GM11168 (cell line): ENCODE data around the gene ANKRD63.

Source experiments
- in situ Hi-C: fragments of 300-500 bp; cut with MboI; formaldehyde crosslinking; loops from one replicate; pipeline ENCODE4 v1.12.0; 2022; ENCODE audit warnings: low sequenced_read_pairs; ENCODE audit not compliant: unreplicated experiment

The ANKRD63 gene

GRCh38 chr15:40282869-40283614 is at the start of gene ANKRD63:
Gene ANKRD63, minus strand, starts transcription at chr15:40283064. Its CDS starts 478 bp downstream, at chr15:40282586.
- in situ Hi-C loops = no loop called here

GRCh38 chr15:40332113-40332781 is 49.4 kb upstream of the ANKRD63 start:
- in situ Hi-C loops = loop anchor here (25.0 kb wide), 1 partner anchor 430 kb away; the partner anchor contains the start of genes C15orf62, GCHFR and RMDN3

- in situ Hi-C loops = loop anchor here (25.0 kb wide), 1 partner anchor 431 kb away; the partner anchor contains the start of genes C15orf62, GCHFR and RMDN3
These were observed 48.8 kb upstream of the ANKRD63 start for GRCh38 chr15:40331637-40332036.

DNA sequence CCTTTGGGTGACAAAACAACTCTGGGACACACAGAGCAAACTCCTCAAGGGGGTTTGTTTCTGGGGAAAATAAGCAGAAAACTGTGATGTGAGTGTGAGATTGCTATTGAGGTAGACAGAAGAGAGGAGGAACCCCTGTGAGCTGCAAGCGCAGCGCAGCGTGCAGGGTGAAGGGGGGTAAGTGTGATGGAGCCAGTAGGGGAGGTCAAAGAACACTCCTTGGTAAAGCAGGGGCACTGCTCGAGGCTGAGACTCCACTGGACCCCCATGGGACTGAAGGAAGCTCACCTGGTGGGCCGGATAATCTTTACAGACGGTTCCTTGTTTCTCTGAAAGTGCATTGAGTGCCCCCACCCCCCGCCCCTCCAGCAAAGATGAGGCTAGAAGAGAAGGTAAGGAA is 48.2 kb upstream of the ANKRD63 start:
- in situ Hi-C loops = loop anchor here (25.0 kb wide), 1 partner anchor 431 kb away; the partner anchor contains the start of genes C15orf62, GCHFR and RMDN3

- in situ Hi-C loops = loop anchor here (25.0 kb wide), 1 partner anchor 432 kb away; the partner anchor contains the start of genes C15orf62, GCHFR and RMDN3
These were observed 47.5 kb upstream of the ANKRD63 start for GRCh38 chr15:40330368-40330836.

- in situ Hi-C loops = loop anchor here (25.0 kb wide), 1 partner anchor 432 kb away; the partner anchor contains the start of genes C15orf62, GCHFR and RMDN3
These were observed 46.9 kb upstream of the ANKRD63 start for GRCh38 chr15:40329804-40330203.

DNA sequence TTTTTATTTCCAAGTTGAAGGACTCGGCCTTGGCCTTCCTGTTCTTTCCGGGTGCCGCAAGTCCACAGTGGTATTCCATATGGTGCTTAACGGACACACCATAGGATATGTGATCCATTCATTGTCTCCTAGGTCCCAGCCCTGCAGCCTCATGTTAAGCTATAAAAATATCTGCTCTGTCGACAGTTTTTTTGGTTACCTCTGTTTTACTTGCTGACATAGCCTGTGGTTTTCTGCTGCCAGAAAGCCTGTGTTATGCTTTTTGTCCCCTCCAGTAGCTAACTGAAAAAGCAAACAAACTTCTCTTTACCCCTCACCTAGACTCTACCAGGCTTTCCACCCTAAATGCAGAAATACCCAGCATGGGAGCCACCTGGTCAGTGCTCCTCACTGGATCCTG is 45.9 kb upstream of the ANKRD63 start:
- in situ Hi-C loops = loop anchor here (25.0 kb wide), 1 partner anchor 434 kb away; the partner anchor contains the start of genes C15orf62, GCHFR and RMDN3

GRCh38 chr15:40328176-40328575 is 45.3 kb upstream of the ANKRD63 start:
- in situ Hi-C loops = loop anchor here (25.0 kb wide), 1 partner anchor 434 kb away; the partner anchor contains the start of genes C15orf62, GCHFR and RMDN3

GRCh38 chr15:40327457-40327856 is 44.6 kb upstream of the ANKRD63 start:
- in situ Hi-C loops = loop anchor here (25.0 kb wide), 1 partner anchor 435 kb away; the partner anchor contains the start of genes C15orf62, GCHFR and RMDN3

- in situ Hi-C loops = loop anchor here (25.0 kb wide), 1 partner anchor 437 kb away; the partner anchor contains the start of genes C15orf62, GCHFR and RMDN3
These were observed 42.8 kb upstream of the ANKRD63 start for GRCh38 chr15:40325700-40326099.

DNA sequence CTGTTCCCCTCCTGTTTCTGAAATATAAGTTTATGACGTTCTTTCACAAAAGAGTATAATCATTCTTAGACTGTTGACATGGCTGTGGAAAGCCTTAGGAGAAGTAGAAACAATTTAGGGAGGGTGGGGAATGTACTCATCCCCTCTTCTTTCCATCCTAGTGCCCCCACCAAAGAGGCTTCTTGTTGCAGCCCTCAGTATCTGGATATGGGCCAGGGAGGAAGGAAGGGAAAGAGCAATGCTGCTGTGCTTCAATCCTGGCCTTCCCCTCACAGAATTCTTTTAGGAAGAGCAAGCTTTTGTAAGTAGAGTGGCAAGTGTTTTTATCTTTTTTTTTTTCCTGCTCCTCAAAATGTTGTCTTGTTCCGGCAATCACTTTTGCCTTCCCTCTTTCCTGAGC is 42.3 kb upstream of the ANKRD63 start:
- in situ Hi-C loops = loop anchor here (25.0 kb wide), 1 partner anchor 437 kb away; the partner anchor contains the start of genes C15orf62, GCHFR and RMDN3

- in situ Hi-C loops = loop anchor here (5.0 kb wide), 1 partner anchor 37 kb away; no protein-coding TSS in a partner anchor
These were observed 41.4 kb upstream of the ANKRD63 start for GRCh38 chr15:40323953-40324937.

GRCh38 chr15:40323239-40323952 is 40.5 kb upstream of the ANKRD63 start, which contains the start of gene INAFM2:
Gene INAFM2, plus strand, starts transcription at chr15:40323692. Its CDS starts 364 bp downstream, at chr15:40324056.
- in situ Hi-C loops = loop anchor here (5.0 kb wide), 1 partner anchor 36 kb away; no protein-coding TSS in a partner anchor

GRCh38 chr15:40322531-40323238 is 39.8 kb upstream of the ANKRD63 start:
- in situ Hi-C loops = loop anchor here (5.0 kb wide), 1 partner anchor 35 kb away; no protein-coding TSS in a partner anchor

- in situ Hi-C loops = loop anchor here (5.0 kb wide), 1 partner anchor 34 kb away; no protein-coding TSS in a partner anchor
These were observed 38.1 kb upstream of the ANKRD63 start for GRCh38 chr15:40320931-40321371.

- in situ Hi-C loops = loop anchor here (5.0 kb wide), 1 partner anchor 33 kb away; no protein-coding TSS in a partner anchor
These were observed 37.5 kb upstream of the ANKRD63 start for GRCh38 chr15:40320409-40320808.

- in situ Hi-C loops = no loop called here
These were observed 34.7 kb upstream of the ANKRD63 start for GRCh38 chr15:40317580-40317979.
